Measurements from ENCODE around the gene HJURP.

Gene HJURP

DNA sequence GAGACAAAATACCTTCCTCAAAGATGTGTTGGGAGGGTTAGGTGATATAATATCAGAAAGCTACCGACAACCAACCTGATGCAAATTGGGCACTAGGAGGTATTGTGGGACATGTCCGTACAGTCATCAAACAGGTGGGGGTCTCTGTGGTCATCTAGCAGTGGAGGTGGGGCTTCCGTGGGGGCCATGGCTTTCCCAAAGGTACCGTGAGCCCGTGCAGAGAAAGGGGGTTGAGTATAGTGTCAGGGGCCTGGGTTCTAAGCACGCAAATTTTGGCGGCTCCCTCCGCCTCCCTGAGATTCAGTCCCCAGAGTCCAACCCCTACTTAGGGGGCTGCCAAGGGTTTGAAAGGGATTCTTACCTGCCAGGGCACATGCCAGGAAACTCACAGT lies 32.6 kb downstream of the HJURP start:
- Histone ChIP-seq H3K27ac (ENCODE audit: low read depth, low read length) (no peak overlapping the region), H3K4me2 (ENCODE audit: low read length) (no peak overlapping the region), H3K27me3 (ENCODE audit: control insufficient read depth, low read length) (no peaks in the 10 kb centered on the region), H3K4me3 (ENCODE audit: low read length) (no peak overlapping the region), H3K9me3 (ENCODE audit: control insufficient read depth, insufficient read depth, low read length) (no peaks in the 10 kb centered on the region), H3K4me1 (ENCODE audit: control insufficient read depth, low read length) (no peaks in the 10 kb centered on the region), H3K9me2 (replicated peaks; ENCODE audit: control insufficient read depth, low read length) (no peaks in the 10 kb centered on the region), H3K79me2 (ENCODE audit: control insufficient read depth, low read length) (no peaks in the 10 kb centered on the region), H4K20me1 (ENCODE audit: control insufficient read depth, insufficient read depth, low read depth, low read length) (no peaks in the 10 kb centered on the region), H3K36me3 (ENCODE audit: control insufficient read depth, low read length) (no peaks in the 10 kb centered on the region), H3F3A (ENCODE audit: control insufficient read depth, insufficient read depth) (no peaks in the 10 kb centered on the region)
- TF ChIP-seq EZH2phosphoT487 (IDR thresholded peaks at IDR 0.05; ENCODE audit: borderline replicate concordance, low read length) = no peak
- TF ChIP-seq, protein P1, sequence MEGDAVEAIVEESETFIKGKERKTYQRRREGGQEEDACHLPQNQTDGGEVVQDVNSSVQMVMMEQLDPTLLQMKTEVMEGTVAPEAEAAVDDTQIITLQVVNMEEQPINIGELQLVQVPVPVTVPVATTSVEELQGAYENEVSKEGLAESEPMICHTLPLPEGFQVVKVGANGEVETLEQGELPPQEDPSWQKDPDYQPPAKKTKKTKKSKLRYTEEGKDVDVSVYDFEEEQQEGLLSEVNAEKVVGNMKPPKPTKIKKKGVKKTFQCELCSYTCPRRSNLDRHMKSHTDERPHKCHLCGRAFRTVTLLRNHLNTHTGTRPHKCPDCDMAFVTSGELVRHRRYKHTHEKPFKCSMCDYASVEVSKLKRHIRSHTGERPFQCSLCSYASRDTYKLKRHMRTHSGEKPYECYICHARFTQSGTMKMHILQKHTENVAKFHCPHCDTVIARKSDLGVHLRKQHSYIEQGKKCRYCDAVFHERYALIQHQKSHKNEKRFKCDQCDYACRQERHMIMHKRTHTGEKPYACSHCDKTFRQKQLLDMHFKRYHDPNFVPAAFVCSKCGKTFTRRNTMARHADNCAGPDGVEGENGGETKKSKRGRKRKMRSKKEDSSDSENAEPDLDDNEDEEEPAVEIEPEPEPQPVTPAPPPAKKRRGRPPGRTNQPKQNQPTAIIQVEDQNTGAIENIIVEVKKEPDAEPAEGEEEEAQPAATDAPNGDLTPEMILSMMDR (IDR thresholded peaks at IDR 0.05; ENCODE audit: low read depth, low read length, poor library complexity, severe bottlenecking) = no peak

DNA sequence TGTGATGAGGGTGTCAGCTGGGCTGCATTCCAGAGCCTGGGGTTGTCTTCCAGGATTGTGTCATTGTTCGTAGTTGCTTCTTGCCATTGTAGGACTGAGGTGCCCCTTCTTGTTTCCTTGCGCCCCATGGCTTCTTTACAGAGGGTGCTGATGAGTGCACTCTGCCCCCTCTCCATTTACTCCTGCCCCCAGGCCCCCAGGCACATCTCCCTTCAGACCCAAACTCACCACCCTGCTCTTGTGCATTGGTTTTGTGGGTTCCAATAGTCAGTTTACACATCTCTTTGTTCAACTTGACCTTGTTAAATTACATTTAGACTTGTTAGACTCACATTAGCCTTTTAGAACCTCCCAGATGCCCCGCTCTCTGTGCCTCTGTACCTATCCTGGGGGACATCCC lies 33.1 kb downstream of the HJURP start:
- no peaks in the 10 kb centered on the region for H4K20me1 ChIP-seq (ENCODE audit: control insufficient read depth, insufficient read depth, low read depth, low read length)
- no peaks in the 10 kb centered on the region for H3K9me3 ChIP-seq (ENCODE audit: control insufficient read depth, insufficient read depth, low read length)
- no peaks in the 10 kb centered on the region for H3K79me2 ChIP-seq (ENCODE audit: control insufficient read depth, low read length)
- no peak overlapping the region for H3K4me3 ChIP-seq (ENCODE audit: low read length)
- no peaks in the 10 kb centered on the region for H3K27me3 ChIP-seq (ENCODE audit: control insufficient read depth, low read length)
- TF ChIP-seq, protein P1 (IDR thresholded peaks at IDR 0.05; ENCODE audit: low read depth, low read length, poor library complexity, severe bottlenecking) = no peak
- TF ChIP-seq EZH2phosphoT487 (IDR thresholded peaks at IDR 0.05; ENCODE audit: borderline replicate concordance, low read length) = no peak
- no peak overlapping the region for H3K27ac ChIP-seq (ENCODE audit: low read depth, low read length)
- no peaks in the 10 kb centered on the region for H3K9me2 ChIP-seq (replicated peaks; ENCODE audit: control insufficient read depth, low read length)
- H3K36me3 ChIP-seq (ENCODE audit: control insufficient read depth, low read length) = no peaks in the 10 kb centered on the region
- no peaks in the 10 kb centered on the region for H3K4me1 ChIP-seq (ENCODE audit: control insufficient read depth, low read length)
- H3F3A ChIP-seq (ENCODE audit: control insufficient read depth, insufficient read depth) = no peaks in the 10 kb centered on the region
- no peak overlapping the region for H3K4me2 ChIP-seq (ENCODE audit: low read length)

DNA sequence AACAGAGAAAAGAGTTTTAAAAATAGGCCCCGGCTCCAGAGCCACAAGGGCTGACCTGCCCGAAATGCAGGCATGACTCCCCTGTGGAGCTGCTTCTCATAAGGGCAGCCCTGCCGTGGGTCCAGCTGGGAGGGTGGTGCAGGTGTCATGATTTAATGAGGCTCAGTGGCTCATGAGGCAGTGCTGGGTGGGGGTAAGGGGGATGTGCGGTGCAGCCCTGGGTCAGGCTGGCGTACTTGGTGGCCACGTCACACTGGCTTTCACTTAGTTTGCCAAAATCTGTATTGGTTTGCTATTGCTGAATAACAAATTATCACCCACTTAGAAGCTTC lies 33.6 kb downstream of the HJURP start:
- Histone ChIP-seq H3K36me3 (ENCODE audit: control insufficient read depth, low read length) (no peaks in the 10 kb centered on the region), H3K27me3 (ENCODE audit: control insufficient read depth, low read length) (no peaks in the 10 kb centered on the region), H3K79me2 (ENCODE audit: control insufficient read depth, low read length) (no peaks in the 10 kb centered on the region), H3K9me3 (ENCODE audit: control insufficient read depth, insufficient read depth, low read length) (no peaks in the 10 kb centered on the region), H3F3A (ENCODE audit: control insufficient read depth, insufficient read depth) (no peaks in the 10 kb centered on the region), H3K9me2 (replicated peaks; ENCODE audit: control insufficient read depth, low read length) (no peaks in the 10 kb centered on the region), H4K20me1 (ENCODE audit: control insufficient read depth, insufficient read depth, low read depth, low read length) (no peaks in the 10 kb centered on the region), H3K27ac (ENCODE audit: low read depth, low read length) (no peak overlapping the region), H3K4me2 (ENCODE audit: low read length) (no peak overlapping the region), H3K4me1 (ENCODE audit: control insufficient read depth, low read length) (no peaks in the 10 kb centered on the region), H3K4me3 (ENCODE audit: low read length) (no peak overlapping the region)
- no peak for TF ChIP-seq EZH2phosphoT487 (IDR thresholded peaks at IDR 0.05; ENCODE audit: borderline replicate concordance, low read length)
- TF ChIP-seq, protein P1 (IDR thresholded peaks at IDR 0.05; ENCODE audit: low read depth, low read length, poor library complexity, severe bottlenecking) = no peak

Data from DOHH2 (cell line).